OCI-LY1 (cell line): ENCODE results near the gene MKX.

Experiments used
- H2AFZ ChIP-seq: fragments of 200-600 bp; sonication (generic), shearing (Covaris generic); 2 replicates; pipeline ENCODE4 v1.6.0; 2014; ENCODE audit warnings: antibody characterized with exemption, mild to moderate bottlenecking, low read length
- H3F3A ChIP-seq: fragments of 200-600 bp; sonication (generic), shearing (Covaris generic); 2 replicates; pipeline ENCODE4 v1.6.0; 2014; ENCODE audit warnings: mild to moderate bottlenecking, antibody characterized with exemption, low read length, moderate library complexity; ENCODE audit not compliant: insufficient read depth
- H3K27ac ChIP-seq: fragments of 200-600 bp; sonication (generic); 2 replicates; pipeline ENCODE4 v1.5.1; 2014; ENCODE audit warnings: low read length, mixed run types, mild to moderate bottlenecking, low read depth; ENCODE audit not compliant: poor library complexity, severe bottlenecking
- H3K27me3 ChIP-seq: fragments of 200-600 bp; sonication (generic); 2 replicates; pipeline ENCODE4 v1.6.0; 2014; ENCODE audit warnings: antibody characterized with exemption, mild to moderate bottlenecking, low read length, moderate library complexity; ENCODE audit not compliant: insufficient read depth
- H3K36me3 ChIP-seq: fragments of 200-600 bp; sonication (generic); 2 replicates; pipeline ENCODE4 v1.6.1; 2014; ENCODE audit warnings: mild to moderate bottlenecking, antibody characterized with exemption, low read length, moderate library complexity, mixed read lengths; ENCODE audit not compliant: insufficient read depth
- H3K4me1 ChIP-seq: fragments of 200-600 bp; sonication (generic); 2 replicates; pipeline ENCODE4 v1.5.1; 2014; ENCODE audit warnings: mild to moderate bottlenecking, low read length, moderate library complexity; ENCODE audit not compliant: insufficient read depth, severe bottlenecking
- H3K4me2 ChIP-seq: fragments of 200-600 bp; sonication (generic), shearing (Covaris generic); 2 replicates; pipeline ENCODE4 v1.6.1; 2014; ENCODE audit warnings: low read length
- H3K4me3 ChIP-seq: fragments of 200-600 bp; sonication (generic); 2 replicates; pipeline ENCODE4 v1.5.1; 2014; ENCODE audit warnings: low read length, low read depth, mild to moderate bottlenecking, mixed read lengths; ENCODE audit not compliant: poor library complexity, severe bottlenecking
- H3K79me2 ChIP-seq: fragments of 200-600 bp; shearing (Covaris generic); 2 replicates; pipeline ENCODE4 v1.6.1; 2016; ENCODE audit warnings: mixed run types, low read length, mixed read lengths; ENCODE audit not compliant: insufficient read depth
- H3K9ac ChIP-seq: fragments of 200-600 bp; sonication (generic), shearing (Covaris generic); 2 replicates; pipeline ENCODE4 v1.6.1; 2014; ENCODE audit warnings: mild to moderate bottlenecking, low read length, mixed read lengths
- H3K9me2 ChIP-seq: fragments of 200-600 bp; sonication (generic), shearing (Covaris generic); 2 replicates; pipeline ENCODE4 v1.6.1; 2014; ENCODE audit warnings: low read depth, mild to moderate bottlenecking, low read length, mixed read lengths
- H3K9me3 ChIP-seq: fragments of 200-600 bp; shearing (Covaris generic); 2 replicates; pipeline ENCODE4 v1.6.1; 2014; ENCODE audit warnings: low read length, mixed read lengths
- H4K20me1 ChIP-seq: fragments of 200-600 bp; sonication (generic), shearing (Covaris generic); 2 replicates; pipeline ENCODE4 v1.6.0; 2016; ENCODE audit warnings: mild to moderate bottlenecking, low read length; ENCODE audit not compliant: insufficient read depth
- CTCF ChIP-seq: fragments of 200-600 bp; sonication (generic), shearing (Covaris generic); IDR thresholded peaks from 2 replicates; pipeline ENCODE4 v1.5.1; 2017; ENCODE audit warnings: mild to moderate bottlenecking, antibody characterized with exemption, low read length, moderate library complexity, mixed read lengths
- EZH2 ChIP-seq: fragments of 200-600 bp; sonication (generic), shearing (Covaris generic); IDR thresholded peaks from 2 replicates; pipeline ENCODE4 v1.8.0; 2017; ENCODE audit warnings: borderline replicate concordance, mixed run types, mild to moderate bottlenecking, antibody characterized with exemption, low read length, moderate library complexity, mixed read lengths

Gene MKX

GRCh38 chr10:27699776-27700175, 45.8 kb downstream of the MKX start:
- Histone ChIP-seq H3K4me3 (no peak overlapping the region), H3K36me3 (no peaks in the 10 kb centered on the region), H4K20me1 (no peaks in the 10 kb centered on the region), H3K27me3 (no peaks in the 10 kb centered on the region), H3K79me2 (no peaks in the 10 kb centered on the region), H3F3A (no peaks in the 10 kb centered on the region), H2AFZ (no peak overlapping the region), H3K27ac (no peak overlapping the region), H3K9ac (no peak overlapping the region), H3K9me3 (no peaks in the 10 kb centered on the region), H3K9me2 (no peaks in the 10 kb centered on the region), H3K4me2 (no peak overlapping the region), H3K4me1 (no peaks in the 10 kb centered on the region)
- TF ChIP-seq EZH2 (no peak), CTCF (no peak)

DNA sequence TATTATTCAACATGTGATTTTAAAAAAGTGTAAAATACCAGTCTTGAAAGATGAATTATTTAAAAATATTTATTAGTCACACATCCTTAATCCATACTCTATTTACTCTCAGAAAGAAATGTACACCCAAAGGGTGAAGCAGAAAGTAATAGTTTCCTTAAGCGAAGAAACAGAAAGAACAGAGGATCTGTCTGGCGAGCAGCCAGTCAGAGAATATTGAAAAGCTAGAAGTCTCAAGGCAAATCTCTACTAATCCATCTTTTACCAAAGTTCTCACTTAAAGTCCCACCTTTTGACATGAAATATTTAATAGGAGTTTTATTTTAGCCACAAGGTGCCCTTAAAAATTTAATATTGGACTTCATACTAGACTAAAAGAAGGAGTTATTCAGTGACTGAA, 46.7 kb downstream of the MKX start:
- H3K4me1 ChIP-seq: no peaks in the 10 kb centered on the region
- H3K79me2 ChIP-seq: no peaks in the 10 kb centered on the region
- no peak overlapping the region for H3K9ac ChIP-seq
- no peaks in the 10 kb centered on the region for H3F3A ChIP-seq
- no peak overlapping the region for H2AFZ ChIP-seq
- TF ChIP-seq EZH2 (no peak), CTCF (no peak)
- H3K4me2 ChIP-seq: no peak overlapping the region
- no peak overlapping the region for H3K4me3 ChIP-seq
- no peaks in the 10 kb centered on the region for H3K36me3 ChIP-seq
- H4K20me1 ChIP-seq: no peaks in the 10 kb centered on the region
- no peaks in the 10 kb centered on the region for H3K9me3 ChIP-seq
- H3K27ac ChIP-seq: no peak overlapping the region
- no peaks in the 10 kb centered on the region for H3K9me2 ChIP-seq
- no peaks in the 10 kb centered on the region for H3K27me3 ChIP-seq

DNA sequence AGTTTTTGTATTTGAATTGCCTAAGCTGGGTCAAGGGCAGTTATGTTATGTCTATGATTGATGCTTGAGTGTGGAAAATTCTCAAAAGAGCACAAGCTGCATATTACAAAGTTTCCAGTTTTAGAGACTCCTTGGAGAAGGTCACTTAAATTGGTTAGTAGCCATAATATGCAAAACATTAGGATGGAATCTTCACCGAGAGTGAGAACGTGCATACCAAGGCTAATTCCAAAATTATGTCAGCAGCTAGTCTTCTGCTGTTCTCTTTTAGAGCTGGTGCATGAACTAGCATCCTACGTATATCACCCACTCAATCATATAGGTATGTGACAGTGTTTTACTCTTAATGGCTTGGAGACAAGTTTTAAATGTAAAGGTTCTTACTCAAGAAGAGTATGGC, 49.2 kb downstream of the MKX start:
- TF ChIP-seq CTCF: no peak
- TF ChIP-seq EZH2: no peak
- Histone ChIP-seq H3K36me3 (no peaks in the 10 kb centered on the region), H3K4me1 (no peaks in the 10 kb centered on the region), H3F3A (no peaks in the 10 kb centered on the region), H3K27ac (no peak overlapping the region), H3K27me3 (no peaks in the 10 kb centered on the region), H4K20me1 (no peaks in the 10 kb centered on the region), H3K4me3 (no peak overlapping the region), H3K4me2 (no peak overlapping the region), H3K9ac (no peak overlapping the region), H3K9me3 (no peaks in the 10 kb centered on the region), H2AFZ (no peak overlapping the region), H3K79me2 (no peaks in the 10 kb centered on the region), H3K9me2 (no peaks in the 10 kb centered on the region)
